GM21381 (cell line): ENCODE data around the gene CFAP58.

Experiments used
- ATAC-seq: cut with Tn5 transposase; IDR thresholded peaks from one replicate; pipeline ENCODE4 v1.9.1; 2021; ENCODE audit warnings: mild to moderate bottlenecking, moderate library complexity; ENCODE audit not compliant: unreplicated experiment

CFAP58 gene

GRCh38 chr10:104321725-104322415, 31.8 kb upstream of the CFAP58 start:
- ATAC-seq, result no peak

GRCh38 chr10:104322416-104322782, 31.2 kb upstream of the CFAP58 start:
- ATAC-seq, result no peak

GRCh38 chr10:104323085-104323484, 30.5 kb upstream of the CFAP58 start:
- ATAC-seq, result no peak

GRCh38 chr10:104323760-104324201, 29.9 kb upstream of the CFAP58 start:
- ATAC-seq, result no peak

GRCh38 chr10:104324221-104324686, 29.4 kb upstream of the CFAP58 start:
- no peak for ATAC-seq

- ATAC-seq, result no peak
These were observed 28.7 kb upstream of the CFAP58 start for GRCh38 chr10:104324931-104325330.

- no peak for ATAC-seq
These were observed 27.9 kb upstream of the CFAP58 start for GRCh38 chr10:104325436-104326435.

GRCh38 chr10:104326991-104327610, 26.5 kb upstream of the CFAP58 start:
- ATAC-seq, result no peak

- ATAC-seq, result no peak
These were observed 25.6 kb upstream of the CFAP58 start for GRCh38 chr10:104327745-104328645.

- no peak for ATAC-seq
These were observed 25.1 kb upstream of the CFAP58 start for GRCh38 chr10:104328646-104328895.

GRCh38 chr10:104328896-104329710, 24.5 kb upstream of the CFAP58 start:
- no peak for ATAC-seq

- ATAC-seq, result no peak
These were observed 23.9 kb upstream of the CFAP58 start for GRCh38 chr10:104329735-104330134.

- ATAC-seq, result no peak
These were observed 23.2 kb upstream of the CFAP58 start for GRCh38 chr10:104330168-104331110.

GRCh38 chr10:104331208-104331838, 22.3 kb upstream of the CFAP58 start:
- ATAC-seq, result no peak

GRCh38 chr10:104332243-104333031, 21.2 kb upstream of the CFAP58 start:
- ATAC-seq, result no peak

- ATAC-seq, result no peak
These were observed 20.5 kb upstream of the CFAP58 start for GRCh38 chr10:104333032-104333727.
